Caco-2 (cell line): Measurements from ENCODE around the gene ALX3. TPM values are rescaled to one million over a fixed set of nuclear protein-coding genes. Genes with fewer than 3 reads are reported as not detected.
"Not testable (repeated sequence)": the region's sequence is repeated elsewhere in the genome, so short reads cannot be mapped to it uniquely, and the experiment has no call there.

Source experiments
- BruUV-seq: library from RNA; stranded (reverse); fragments of 400-500 nt; replicated peaks from 2 replicates; lab custom pipeline; 2021; lab: Mats Ljungman, UMichigan
- CTCF ChIA-PET: fragments of 300-600 bp; sonication (Branson Sonifier 250); formaldehyde crosslinking; loops from one replicate; lab custom pipeline; 2022; ENCODE audit warnings: antibody characterized with exemption; lab: Charles Lee
- POLR2A ChIA-PET: fragments of 300-600 bp; sonication (Branson Sonifier 250); formaldehyde crosslinking; loops from one replicate; lab custom pipeline; 2022; ENCODE audit warnings: antibody characterized with exemption; lab: Charles Lee
- DNase-seq, 2 experiments: peaks; one replicate each; pipeline versions ENCODE4 v3.0.0 to v3.0.0-alpha.2; 2020 to 2022
- H3K27me3 ChIP-seq: replicated peaks from 2 replicates; pipeline ENCODE4 v1.6.0; 2011; ENCODE audit warnings: low read length; ENCODE audit not compliant: control insufficient read depth, insufficient read depth
- H3K36me3 ChIP-seq: 2 replicates; pipeline ENCODE4 v1.5.1; 2011; ENCODE audit warnings: low read length; ENCODE audit not compliant: control insufficient read depth, insufficient read depth
- H3K4me1 ChIP-seq: fragments of 250-450 bp; sonication (Bioruptor Pico); 2 replicates; pipeline ENCODE4 v1.5.1; 2020; ENCODE audit warnings: mild to moderate bottlenecking
- H3K4me3 ChIP-seq: 2 replicates; pipeline ENCODE4 v1.5.1; 2011; ENCODE audit warnings: low read depth, mild to moderate bottlenecking, control low read depth, low read length
- H3K9me3 ChIP-seq: fragments of 250-450 bp; sonication (Bioruptor Pico); 2 replicates; pipeline ENCODE4 v1.5.1; 2020; ENCODE audit warnings: mild to moderate bottlenecking, moderate library complexity
- H3K27ac Mint-ChIP-seq: one replicate; pipeline ENCODE4 v1.8.0; 2022; ENCODE audit warnings: mixed read lengths; ENCODE audit not compliant: unreplicated experiment
- H3K27me3 Mint-ChIP-seq: one replicate; pipeline ENCODE4 v1.8.0; 2022; ENCODE audit warnings: mixed read lengths; ENCODE audit not compliant: insufficient read depth, unreplicated experiment
- H3K36me3 Mint-ChIP-seq: one replicate; pipeline ENCODE4 v1.8.0; 2022; ENCODE audit warnings: mild to moderate bottlenecking, mixed read lengths; ENCODE audit not compliant: insufficient read depth, unreplicated experiment
- H3K4me1 Mint-ChIP-seq: one replicate; pipeline ENCODE4 v1.8.0; 2022; ENCODE audit warnings: low read depth, mixed read lengths; ENCODE audit not compliant: unreplicated experiment
- H3K4me3 Mint-ChIP-seq: one replicate; pipeline ENCODE4 v1.8.0; 2022; ENCODE audit warnings: mild to moderate bottlenecking, moderate library complexity, mixed read lengths; ENCODE audit not compliant: unreplicated experiment
- H3K9me3 Mint-ChIP-seq: one replicate; pipeline ENCODE4 v1.8.0; 2022; ENCODE audit warnings: mixed read lengths; ENCODE audit not compliant: unreplicated experiment
- intact Hi-C: fragments of 100-400 bp; cut with micrococcal nuclease; formaldehyde crosslinking; loops from one replicate; pipeline ENCODE4 v1.10.0; 2022; ENCODE audit not compliant: unreplicated experiment
- total RNA-seq: library from RNA; stranded (reverse); gene quantifications from 2 replicates; pipeline ENCODE4 v1.2.3, GENCODE V29; 2022
- TF ChIP-seq, protein P1 (sequence below), 2 experiments: fragments of 200-600 bp in 1 of 2; IDR thresholded peaks; 1 replicate in 1 of 2; 2 replicates in 1 of 2; pipeline versions ENCODE4 v1.5.1 to v1.8.0; 2011 to 2022; ENCODE audit warnings: antibody characterized with exemption in 1 of 2, control low read depth in 1 of 2, inconsistent platforms in 1 of 2, low read depth in 1 of 2, low read length in 1 of 2, mild to moderate bottlenecking in 1 of 2, moderate library complexity in 1 of 2; ENCODE audit not compliant: insufficient read depth in 1 of 2, severe bottlenecking in 1 of 2, unreplicated experiment in 1 of 2

The ALX3 gene
- total RNA-seq, 1 experiment from 2014 or later: not detected

DNA sequence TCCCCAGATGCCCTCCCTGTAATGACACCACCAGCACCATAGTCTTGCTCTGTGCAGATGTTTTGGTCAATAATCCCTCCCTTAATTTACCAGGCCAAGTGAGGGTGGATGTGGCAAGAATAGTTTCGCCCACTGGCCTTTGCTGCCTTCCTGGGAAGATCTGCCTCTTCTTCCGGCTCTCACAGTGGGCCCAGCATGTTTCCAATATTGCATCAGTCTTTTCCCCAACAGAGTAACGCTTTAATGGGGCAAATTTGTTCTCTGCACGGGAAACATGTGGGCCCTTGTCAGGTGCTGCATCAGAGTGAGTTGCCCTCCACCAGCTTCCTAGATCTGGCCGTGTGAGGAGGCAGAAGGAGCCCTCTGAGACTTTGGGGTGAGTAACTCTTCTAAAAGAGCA lies 12.0 kb upstream of the ALX3 start:
- Mint-ChIP-seq H3K4me1 (no peaks in the 10 kb centered on the region), H3K36me3 (no peaks in the 10 kb centered on the region), H3K4me3 (no peak overlapping the region), H3K27ac (no peak overlapping the region), H3K9me3 (no peaks in the 10 kb centered on the region), H3K27me3 (peaks cover 9% of the 10 kb centered on the region)
- Histone ChIP-seq H3K27me3 (no peaks in the 10 kb centered on the region), H3K4me3 (no peak overlapping the region), H3K36me3 (no peaks in the 10 kb centered on the region), H3K9me3 (no peaks in the 10 kb centered on the region), H3K4me1 (no peaks in the 10 kb centered on the region)
- POLR2A ChIA-PET: no interaction called here
- DNase-seq: no peak
- intact Hi-C loops: no loop called here
- no TSS peak for BruUV-seq
- CTCF ChIA-PET: no interaction called here
- TF ChIP-seq, protein P1, sequence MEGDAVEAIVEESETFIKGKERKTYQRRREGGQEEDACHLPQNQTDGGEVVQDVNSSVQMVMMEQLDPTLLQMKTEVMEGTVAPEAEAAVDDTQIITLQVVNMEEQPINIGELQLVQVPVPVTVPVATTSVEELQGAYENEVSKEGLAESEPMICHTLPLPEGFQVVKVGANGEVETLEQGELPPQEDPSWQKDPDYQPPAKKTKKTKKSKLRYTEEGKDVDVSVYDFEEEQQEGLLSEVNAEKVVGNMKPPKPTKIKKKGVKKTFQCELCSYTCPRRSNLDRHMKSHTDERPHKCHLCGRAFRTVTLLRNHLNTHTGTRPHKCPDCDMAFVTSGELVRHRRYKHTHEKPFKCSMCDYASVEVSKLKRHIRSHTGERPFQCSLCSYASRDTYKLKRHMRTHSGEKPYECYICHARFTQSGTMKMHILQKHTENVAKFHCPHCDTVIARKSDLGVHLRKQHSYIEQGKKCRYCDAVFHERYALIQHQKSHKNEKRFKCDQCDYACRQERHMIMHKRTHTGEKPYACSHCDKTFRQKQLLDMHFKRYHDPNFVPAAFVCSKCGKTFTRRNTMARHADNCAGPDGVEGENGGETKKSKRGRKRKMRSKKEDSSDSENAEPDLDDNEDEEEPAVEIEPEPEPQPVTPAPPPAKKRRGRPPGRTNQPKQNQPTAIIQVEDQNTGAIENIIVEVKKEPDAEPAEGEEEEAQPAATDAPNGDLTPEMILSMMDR (IDR thresholded peaks at IDR 0.05; ENCODE audit: insufficient read depth in 1 of 2, low read depth in 1 of 2, low read length in 1 of 2, severe bottlenecking in 1 of 2, unreplicated experiment in 1 of 2): no peak

DNA sequence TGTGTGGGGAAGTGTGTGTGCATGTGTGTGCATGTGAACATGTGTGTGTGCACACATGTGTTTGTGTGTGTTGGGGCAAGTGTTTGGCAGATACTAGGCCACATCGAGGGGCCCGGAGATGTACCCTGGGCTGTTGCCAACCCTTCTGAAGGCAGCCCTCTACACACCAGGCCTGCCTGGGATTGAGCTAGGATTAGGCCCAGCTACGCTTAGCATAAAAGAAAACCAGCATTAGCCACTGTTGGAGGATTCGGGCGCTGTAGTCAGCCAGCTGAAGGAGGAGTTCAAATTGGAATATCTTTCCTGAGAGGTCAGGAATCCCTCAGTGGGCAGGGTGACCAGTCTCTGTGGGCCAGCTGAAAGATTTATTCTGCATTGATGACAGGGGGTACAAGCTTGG lies 10.6 kb upstream of the ALX3 start:
- CTCF ChIA-PET: interaction anchor here (0.6 kb wide), 1 partner anchor 46 kb away, joined by 3 read pairs; no protein-coding TSS in a partner anchor
- no peak overlapping the region for H3K4me3 Mint-ChIP-seq
- H3K27me3 ChIP-seq: no peaks in the 10 kb centered on the region

DNA sequence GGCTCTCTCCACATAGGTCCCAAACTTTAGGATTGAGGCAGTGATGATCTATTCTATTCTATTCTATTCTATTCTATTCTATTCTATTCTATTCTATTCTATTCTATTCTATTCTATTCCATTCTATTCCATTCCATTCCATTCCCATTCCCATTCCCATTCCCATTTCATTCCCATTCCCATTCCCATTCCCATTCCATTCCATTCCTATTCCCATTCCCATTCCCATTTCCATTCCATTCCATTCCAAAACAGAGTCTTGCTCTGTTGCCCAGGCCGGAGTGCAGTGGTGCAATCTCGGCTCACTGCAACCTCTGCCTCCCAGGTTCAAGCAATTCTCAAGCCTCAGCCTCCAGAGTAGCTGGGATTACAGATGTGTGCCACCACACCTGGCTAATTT lies 9.5 kb upstream of the ALX3 start:
- BruUV-seq, POLR2A ChIA-PET, H3K27me3 Mint-ChIP-seq: not testable (repeated sequence)

More for the DNA sequence above, 10.6 kb upstream of the ALX3 start:
- Mint-ChIP-seq H3K9me3 (no peaks in the 10 kb centered on the region), H3K27ac (no peak overlapping the region), H3K36me3 (no peaks in the 10 kb centered on the region), H3K27me3 (peaks cover 3% of the 10 kb centered on the region), H3K4me1 (no peaks in the 10 kb centered on the region)
- BruUV-seq: no TSS peak
- intact Hi-C loops: no loop called here
- Histone ChIP-seq H3K36me3 (no peaks in the 10 kb centered on the region), H3K9me3 (no peaks in the 10 kb centered on the region), H3K4me3 (no peak overlapping the region), H3K4me1 (no peaks in the 10 kb centered on the region)
- POLR2A ChIA-PET: no interaction called here
- TF ChIP-seq, protein P1 (IDR thresholded peaks at IDR 0.05; ENCODE audit: insufficient read depth in 1 of 2, low read depth in 1 of 2, low read length in 1 of 2, severe bottlenecking in 1 of 2, unreplicated experiment in 1 of 2): no peak
- no peak for DNase-seq

More for the DNA sequence above, 9.5 kb upstream of the ALX3 start:
- H3K9me3 ChIP-seq, H3K36me3 ChIP-seq, intact Hi-C loops, DNase-seq, H3K27me3 ChIP-seq, H3K4me3 Mint-ChIP-seq, H3K4me3 ChIP-seq, CTCF ChIA-PET, H3K36me3 Mint-ChIP-seq, H3K9me3 Mint-ChIP-seq, H3K4me1 Mint-ChIP-seq, H3K27ac Mint-ChIP-seq, H3K4me1 ChIP-seq: not testable (repeated sequence)
